SK-N-SH (cell line): ENCODE data around the gene FFAR2.

Experiments used
- EP300 ChIP-seq, 2 experiments: IDR thresholded peaks; 2 replicates each; pipeline versions ENCODE4 v1.4.0 to v1.6.1; 2012; ENCODE audit warnings: borderline replicate concordance in 1 of 2, low read depth in 1 of 2, low read length in 1 of 2
- EZH2phosphoT487 ChIP-seq: fragments of 200-600 bp; sonication (generic); IDR thresholded peaks from 2 replicates; pipeline ENCODE4 v1.6.1; 2017; ENCODE audit warnings: low read depth, mixed run types, mild to moderate bottlenecking, antibody characterized with exemption, moderate library complexity, borderline replicate concordance
- MXI1 ChIP-seq: IDR thresholded peaks from 2 replicates; pipeline ENCODE4 v1.6.1; 2012; ENCODE audit warnings: mild to moderate bottlenecking, low read depth, low read length, improper control_type of control experiment
- POLR2AphosphoS5 ChIP-seq: IDR thresholded peaks from 2 replicates; pipeline ENCODE4 v1.6.1; 2012; ENCODE audit warnings: low read depth, low read length
- RAD21 ChIP-seq: IDR thresholded peaks from 2 replicates; pipeline ENCODE4 v1.6.1; 2012; ENCODE audit warnings: mild to moderate bottlenecking, low read length
- TAF1 ChIP-seq: IDR thresholded peaks from 2 replicates; pipeline ENCODE4 v1.6.1; 2012; ENCODE audit warnings: low read depth, mild to moderate bottlenecking, low read length, moderate library complexity, borderline replicate concordance
- USF2 ChIP-seq: fragments of 150-350 bp; IDR thresholded peaks from 2 replicates; pipeline ENCODE4 v1.6.1; 2017; ENCODE audit warnings: antibody characterized with exemption, low read length, low read depth, borderline replicate concordance
- TF ChIP-seq, protein P1 (sequence below): fragments of 200-600 bp; sonication (generic); IDR thresholded peaks from 2 replicates; pipeline ENCODE4 v1.6.1; 2017; ENCODE audit warnings: antibody characterized with exemption, mild to moderate bottlenecking, moderate library complexity
- TF ChIP-seq, protein P2 (sequence below): IDR thresholded peaks from 2 replicates; pipeline ENCODE4 v1.4.0; 2012; ENCODE audit warnings: low read depth, borderline replicate concordance

- TF ChIP-seq, protein P1, sequence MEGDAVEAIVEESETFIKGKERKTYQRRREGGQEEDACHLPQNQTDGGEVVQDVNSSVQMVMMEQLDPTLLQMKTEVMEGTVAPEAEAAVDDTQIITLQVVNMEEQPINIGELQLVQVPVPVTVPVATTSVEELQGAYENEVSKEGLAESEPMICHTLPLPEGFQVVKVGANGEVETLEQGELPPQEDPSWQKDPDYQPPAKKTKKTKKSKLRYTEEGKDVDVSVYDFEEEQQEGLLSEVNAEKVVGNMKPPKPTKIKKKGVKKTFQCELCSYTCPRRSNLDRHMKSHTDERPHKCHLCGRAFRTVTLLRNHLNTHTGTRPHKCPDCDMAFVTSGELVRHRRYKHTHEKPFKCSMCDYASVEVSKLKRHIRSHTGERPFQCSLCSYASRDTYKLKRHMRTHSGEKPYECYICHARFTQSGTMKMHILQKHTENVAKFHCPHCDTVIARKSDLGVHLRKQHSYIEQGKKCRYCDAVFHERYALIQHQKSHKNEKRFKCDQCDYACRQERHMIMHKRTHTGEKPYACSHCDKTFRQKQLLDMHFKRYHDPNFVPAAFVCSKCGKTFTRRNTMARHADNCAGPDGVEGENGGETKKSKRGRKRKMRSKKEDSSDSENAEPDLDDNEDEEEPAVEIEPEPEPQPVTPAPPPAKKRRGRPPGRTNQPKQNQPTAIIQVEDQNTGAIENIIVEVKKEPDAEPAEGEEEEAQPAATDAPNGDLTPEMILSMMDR: no peak
- TF ChIP-seq POLR2AphosphoS5 (no peak), TAF1 (no peak), MXI1 (no peak), EZH2phosphoT487 (no peak), RAD21 (no peak), EP300 (IDR thresholded peaks at IDR 0.05; ENCODE audit: borderline replicate concordance in 1 of 2, low read depth in 1 of 2, low read length in 1 of 2) (no peak), USF2 (no peak)
- TF ChIP-seq, protein P2, sequence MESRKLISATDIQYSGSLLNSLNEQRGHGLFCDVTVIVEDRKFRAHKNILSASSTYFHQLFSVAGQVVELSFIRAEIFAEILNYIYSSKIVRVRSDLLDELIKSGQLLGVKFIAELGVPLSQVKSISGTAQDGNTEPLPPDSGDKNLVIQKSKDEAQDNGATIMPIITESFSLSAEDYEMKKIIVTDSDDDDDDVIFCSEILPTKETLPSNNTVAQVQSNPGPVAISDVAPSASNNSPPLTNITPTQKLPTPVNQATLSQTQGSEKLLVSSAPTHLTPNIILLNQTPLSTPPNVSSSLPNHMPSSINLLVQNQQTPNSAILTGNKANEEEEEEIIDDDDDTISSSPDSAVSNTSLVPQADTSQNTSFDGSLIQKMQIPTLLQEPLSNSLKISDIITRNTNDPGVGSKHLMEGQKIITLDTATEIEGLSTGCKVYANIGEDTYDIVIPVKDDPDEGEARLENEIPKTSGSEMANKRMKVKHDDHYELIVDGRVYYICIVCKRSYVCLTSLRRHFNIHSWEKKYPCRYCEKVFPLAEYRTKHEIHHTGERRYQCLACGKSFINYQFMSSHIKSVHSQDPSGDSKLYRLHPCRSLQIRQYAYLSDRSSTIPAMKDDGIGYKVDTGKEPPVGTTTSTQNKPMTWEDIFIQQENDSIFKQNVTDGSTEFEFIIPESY: no peak
Measured at GRCh38 chr19:35451338-35452096, 3.5 kb downstream of the FFAR2 start.
